LNCAP (cell line): ENCODE measurements around the gene IQCK.

Experiments used
- CTCF ChIP-seq: fragments of 450-650 bp; IDR thresholded peaks from 2 replicates; pipeline ENCODE4 v1.5.1; 2017; ENCODE audit warnings: mild to moderate bottlenecking

Gene IQCK

GRCh38 chr16:19683453-19684236 lies 34.4 kb upstream of the IQCK start:
- TF ChIP-seq CTCF = no peak

GRCh38 chr16:19685176-19685575 lies 32.9 kb upstream of the IQCK start:
- no peak for TF ChIP-seq CTCF

GRCh38 chr16:19687279-19687678 lies 30.8 kb upstream of the IQCK start:
- no peak for TF ChIP-seq CTCF

GRCh38 chr16:19688396-19689024 lies 29.6 kb upstream of the IQCK start:
- no peak for TF ChIP-seq CTCF

GRCh38 chr16:19689342-19689741 lies 28.7 kb upstream of the IQCK start:
- no peak for TF ChIP-seq CTCF

- no peak for TF ChIP-seq CTCF
These were observed 27.9 kb upstream of the IQCK start for GRCh38 chr16:19690196-19690595.

- no peak for TF ChIP-seq CTCF
These were observed 26.8 kb upstream of the IQCK start for GRCh38 chr16:19691161-19691711.
